Measurements from ENCODE around the gene TAF13.

The TAF13 gene, protein sequence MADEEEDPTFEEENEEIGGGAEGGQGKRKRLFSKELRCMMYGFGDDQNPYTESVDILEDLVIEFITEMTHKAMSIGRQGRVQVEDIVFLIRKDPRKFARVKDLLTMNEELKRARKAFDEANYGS

DNA sequence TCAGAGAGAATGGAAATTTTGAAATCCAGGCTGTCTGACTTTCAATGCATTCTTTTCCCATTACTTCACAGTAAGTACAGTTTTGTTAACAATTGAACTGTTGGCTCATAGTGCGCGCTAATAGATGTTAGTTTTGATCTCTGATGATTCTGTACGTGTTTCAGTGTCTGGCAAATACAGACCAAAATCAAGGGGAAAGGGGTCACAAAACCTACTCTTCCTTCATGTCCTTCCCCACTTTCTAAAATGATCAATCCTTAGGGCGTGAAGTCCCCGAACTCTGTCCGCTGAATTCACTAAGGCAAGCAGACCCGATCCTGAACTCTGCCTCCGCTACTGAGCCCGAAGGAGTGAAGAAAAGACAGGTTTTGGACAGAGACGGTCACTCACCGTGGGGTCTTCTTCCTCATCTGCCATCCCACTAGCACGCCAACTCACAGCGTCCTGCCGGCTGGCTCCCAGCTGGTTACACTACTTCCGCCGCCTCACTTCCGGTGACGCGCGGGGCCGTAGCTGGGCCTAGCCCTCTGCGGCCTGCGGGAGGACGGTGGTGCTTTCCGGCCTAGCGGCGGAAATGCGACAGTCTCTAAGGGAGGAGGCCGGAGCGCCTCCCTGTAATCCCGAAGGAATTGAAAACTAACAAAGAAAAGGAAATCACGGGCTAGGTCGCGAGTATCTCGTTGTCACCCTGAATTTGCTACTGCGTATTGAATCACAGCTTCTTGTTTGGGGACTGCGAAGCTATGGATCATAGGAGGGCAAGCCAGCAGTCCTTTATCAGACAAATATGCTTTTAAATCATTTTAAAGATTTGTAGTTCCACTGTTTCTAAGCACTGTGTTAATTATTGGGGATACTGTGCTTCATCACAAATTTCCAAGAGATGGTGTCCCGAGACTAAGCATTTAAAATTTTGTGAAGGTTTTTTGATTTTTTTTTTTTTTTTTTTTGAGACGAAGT, at the start of gene TAF13:
Gene TAF13, minus strand, starts transcription at position 473 of the 960 bp plus-strand sequence. Its CDS starts 56 bp downstream, at position 417.
- Histone ChIP-seq H3K4me1 (ENCODE audit: control insufficient read depth, insufficient read depth, low read length) (no peaks in the 10 kb centered on the region; the same call in 1 of the 2 replicates), H3K9me3 (ENCODE audit: control insufficient read depth, insufficient read depth, low read length) (no peaks in the 10 kb centered on the region), H3K4me3 (ENCODE audit: low read length) (peak within 1 kb of the TSS; percentile 97; the same call in 1 of the 2 replicates), H3K27ac (ENCODE audit: low read length) (no peak within 1 kb of the TSS), H3K27me3 (ENCODE audit: control insufficient read depth, insufficient read depth, low read length) (no peaks in the 10 kb centered on the region), H3K36me3 (ENCODE audit: control insufficient read depth, insufficient read depth, low read length) (peaks cover 7% of the 10 kb centered on the region; the same call in 1 of the 2 replicates)
- no peak for DNase-seq (ENCODE audit: low read depth, low spot score)
- WGBS (ENCODE audit: insufficient coverage, insufficient read length), result no CpG with 5 or more reads among the region's 39 CpGs

GRCh38 chr1:109120356-109120755, 44.6 kb upstream of the TAF13 start:
- Histone ChIP-seq H3K27ac (ENCODE audit: low read length) (no peak overlapping the region), H3K27me3 (ENCODE audit: control insufficient read depth, insufficient read depth, low read length) (peaks cover 1% of the 10 kb centered on the region; the same call in 1 of the 2 replicates), H3K9me3 (ENCODE audit: control insufficient read depth, insufficient read depth, low read length) (no peaks in the 10 kb centered on the region), H3K36me3 (ENCODE audit: control insufficient read depth, insufficient read depth, low read length) (no peaks in the 10 kb centered on the region), H3K4me1 (ENCODE audit: control insufficient read depth, insufficient read depth, low read length) (no peaks in the 10 kb centered on the region), H3K4me3 (ENCODE audit: low read length) (no peak overlapping the region)
- DNase-seq (ENCODE audit: low read depth, low spot score), result no peak
- WGBS (ENCODE audit: insufficient coverage, insufficient read length), result no CpG with 5 or more reads among the region's 5 CpGs

DNA sequence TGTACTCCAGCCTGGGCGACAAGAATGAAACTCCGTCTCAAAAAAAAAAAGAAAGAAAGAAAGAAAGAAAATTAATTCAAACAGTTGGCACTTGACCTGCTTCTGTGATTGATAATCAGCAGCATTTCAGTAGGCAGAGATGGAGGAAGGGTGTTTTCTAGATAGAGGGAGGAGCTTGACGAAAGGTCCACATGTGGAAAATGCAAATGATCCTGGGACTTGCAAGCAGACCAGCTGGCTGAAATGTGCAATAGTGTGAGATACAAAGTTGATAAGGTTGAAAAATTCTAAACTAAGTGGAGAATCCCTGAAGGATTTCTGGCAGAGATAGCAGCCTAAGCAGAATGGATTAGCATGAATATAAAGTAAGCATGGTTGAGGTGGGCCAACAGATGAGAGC, 42.3 kb upstream of the TAF13 start:
- Histone ChIP-seq H3K4me3 (ENCODE audit: low read length) (no peak overlapping the region), H3K36me3 (ENCODE audit: control insufficient read depth, insufficient read depth, low read length) (no peaks in the 10 kb centered on the region), H3K27me3 (ENCODE audit: control insufficient read depth, insufficient read depth, low read length) (peaks cover 17% of the 10 kb centered on the region), H3K9me3 (ENCODE audit: control insufficient read depth, insufficient read depth, low read length) (no peaks in the 10 kb centered on the region), H3K4me1 (ENCODE audit: control insufficient read depth, insufficient read depth, low read length) (no peaks in the 10 kb centered on the region), H3K27ac (ENCODE audit: low read length) (no peak overlapping the region)
- no peak for DNase-seq (ENCODE audit: low read depth, low spot score)
- no CpG with 5 or more reads among the region's 3 CpGs for WGBS (ENCODE audit: insufficient coverage, insufficient read length)

DNA sequence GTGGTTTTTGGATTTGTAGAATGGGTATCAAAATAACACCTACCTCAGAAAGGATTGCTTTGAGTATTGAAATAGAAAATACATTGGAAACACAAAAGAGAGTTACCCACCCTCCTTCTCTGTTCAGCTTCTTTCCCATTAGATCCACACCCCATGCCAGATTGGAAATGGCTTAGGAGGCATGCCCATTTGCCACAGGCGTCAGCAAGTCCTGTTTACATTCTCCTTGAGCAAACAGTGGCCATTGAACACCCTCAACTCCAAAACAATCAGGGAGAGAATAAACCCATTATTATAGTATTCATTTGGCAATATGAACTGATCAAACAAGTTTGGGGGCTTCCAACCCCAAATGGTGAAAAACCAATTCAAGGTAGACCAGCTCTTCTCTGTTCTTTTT, 40.5 kb upstream of the TAF13 start:
- no CpG with 5 or more reads among the region's 1 CpG for WGBS (ENCODE audit: insufficient coverage, insufficient read length)
- Histone ChIP-seq H3K36me3 (ENCODE audit: control insufficient read depth, insufficient read depth, low read length) (no peaks in the 10 kb centered on the region), H3K4me1 (ENCODE audit: control insufficient read depth, insufficient read depth, low read length) (no peaks in the 10 kb centered on the region), H3K9me3 (ENCODE audit: control insufficient read depth, insufficient read depth, low read length) (no peaks in the 10 kb centered on the region), H3K4me3 (ENCODE audit: low read length) (no peak overlapping the region), H3K27ac (ENCODE audit: low read length) (no peak overlapping the region), H3K27me3 (ENCODE audit: control insufficient read depth, insufficient read depth, low read length) (peaks cover 20% of the 10 kb centered on the region)
- DNase-seq (ENCODE audit: low read depth, low spot score), result no peak

GRCh38 chr1:109115685-109116084, 39.9 kb upstream of the TAF13 start:
- Histone ChIP-seq H3K36me3 (ENCODE audit: control insufficient read depth, insufficient read depth, low read length) (no peaks in the 10 kb centered on the region), H3K27me3 (ENCODE audit: control insufficient read depth, insufficient read depth, low read length) (peaks cover 20% of the 10 kb centered on the region), H3K4me1 (ENCODE audit: control insufficient read depth, insufficient read depth, low read length) (no peaks in the 10 kb centered on the region), H3K27ac (ENCODE audit: low read length) (no peak overlapping the region), H3K4me3 (ENCODE audit: low read length) (no peak overlapping the region), H3K9me3 (ENCODE audit: control insufficient read depth, insufficient read depth, low read length) (no peaks in the 10 kb centered on the region)
- DNase-seq (ENCODE audit: low read depth, low spot score), result no peak
- WGBS (ENCODE audit: insufficient coverage, insufficient read length), result no CpG with 5 or more reads among the region's 2 CpGs

DNA sequence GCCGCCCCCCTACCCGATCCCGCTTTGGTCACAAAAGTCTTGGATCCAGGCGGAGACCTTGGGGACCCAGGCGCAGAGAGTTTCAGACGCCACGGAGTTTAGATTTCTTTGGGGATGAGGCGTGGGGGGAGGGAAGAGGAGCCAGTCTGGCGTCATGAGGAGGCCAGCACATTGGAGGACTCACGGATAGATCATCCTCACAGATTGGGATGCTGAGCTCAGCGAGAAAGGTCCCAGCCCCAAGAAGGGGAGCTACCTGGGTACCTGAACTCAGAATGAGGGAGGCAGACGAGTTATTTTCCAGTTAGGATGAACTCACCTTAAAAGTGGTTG, 38.5 kb upstream of the TAF13 start:
- no peaks in the 10 kb centered on the region for H3K4me1 ChIP-seq (ENCODE audit: control insufficient read depth, insufficient read depth, low read length)
- DNase-seq (ENCODE audit: low read depth, low spot score), result no peak
- H3K4me3 ChIP-seq (ENCODE audit: low read length), result peak overlapping the region; percentile 63; the same call in 1 of the 2 replicates
- WGBS (ENCODE audit: insufficient coverage, insufficient read length), result no CpG with 5 or more reads among the region's 12 CpGs
- no peak overlapping the region for H3K27ac ChIP-seq (ENCODE audit: low read length)
- peaks cover 20% of the 10 kb centered on the region for H3K27me3 ChIP-seq (ENCODE audit: control insufficient read depth, insufficient read depth, low read length)
- no peaks in the 10 kb centered on the region for H3K36me3 ChIP-seq (ENCODE audit: control insufficient read depth, insufficient read depth, low read length)
- H3K9me3 ChIP-seq (ENCODE audit: control insufficient read depth, insufficient read depth, low read length), result no peaks in the 10 kb centered on the region

DNA sequence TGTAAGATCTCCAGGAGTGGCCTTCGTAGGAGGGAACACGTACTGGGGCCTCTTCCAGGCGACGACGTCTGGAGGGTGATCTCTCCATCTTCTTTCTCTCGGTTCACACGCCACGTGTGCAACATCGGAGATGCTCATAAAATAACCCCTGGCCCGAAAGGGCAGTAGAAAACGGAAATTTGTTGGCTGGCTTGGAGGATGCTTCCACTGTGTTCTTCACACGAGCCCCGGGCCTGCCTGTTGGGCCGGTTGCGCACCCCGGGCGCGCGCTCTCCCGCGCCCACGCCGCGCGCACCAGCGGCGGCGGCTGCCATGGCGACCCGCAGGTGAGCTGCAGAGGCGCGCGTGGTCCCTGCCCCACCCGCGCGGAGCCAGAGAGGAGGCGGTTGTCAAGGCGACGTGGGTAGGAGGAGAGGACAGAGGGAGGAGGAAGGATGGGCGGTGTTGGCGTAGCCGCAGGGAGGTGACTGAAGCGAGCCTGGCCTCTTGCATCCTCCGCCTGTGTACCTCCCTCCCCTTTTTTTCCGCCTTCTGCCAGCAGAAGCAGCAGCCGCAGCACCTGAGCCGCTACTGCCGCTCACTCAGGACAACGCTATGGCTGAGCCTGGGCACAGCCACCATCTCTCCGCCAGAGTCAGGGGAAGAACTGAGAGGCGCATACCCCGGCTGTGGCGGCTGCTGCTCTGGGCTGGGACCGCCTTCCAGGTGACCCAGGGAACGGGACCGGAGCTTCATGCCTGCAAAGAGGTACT, 38.0 kb upstream of the TAF13 start, which contains the start of gene ELAPOR1:
Gene ELAPOR1, plus strand, starts transcription at position 526 of the 752 bp plus-strand sequence. Its CDS starts 69 bp downstream, at position 595.
- Histone ChIP-seq H3K27ac (ENCODE audit: low read length) (no peak within 1 kb of the TSS), H3K27me3 (ENCODE audit: control insufficient read depth, insufficient read depth, low read length) (peaks cover 20% of the 10 kb centered on the region), H3K36me3 (ENCODE audit: control insufficient read depth, insufficient read depth, low read length) (no peaks in the 10 kb centered on the region), H3K4me1 (ENCODE audit: control insufficient read depth, insufficient read depth, low read length) (no peaks in the 10 kb centered on the region), H3K4me3 (ENCODE audit: low read length) (peak within 1 kb of the TSS; percentile 63), H3K9me3 (ENCODE audit: control insufficient read depth, insufficient read depth, low read length) (no peaks in the 10 kb centered on the region)
- DNase-seq (ENCODE audit: low read depth, low spot score), result no peak
- WGBS (ENCODE audit: insufficient coverage, insufficient read length), result no CpG with 5 or more reads among the region's 56 CpGs

DNA sequence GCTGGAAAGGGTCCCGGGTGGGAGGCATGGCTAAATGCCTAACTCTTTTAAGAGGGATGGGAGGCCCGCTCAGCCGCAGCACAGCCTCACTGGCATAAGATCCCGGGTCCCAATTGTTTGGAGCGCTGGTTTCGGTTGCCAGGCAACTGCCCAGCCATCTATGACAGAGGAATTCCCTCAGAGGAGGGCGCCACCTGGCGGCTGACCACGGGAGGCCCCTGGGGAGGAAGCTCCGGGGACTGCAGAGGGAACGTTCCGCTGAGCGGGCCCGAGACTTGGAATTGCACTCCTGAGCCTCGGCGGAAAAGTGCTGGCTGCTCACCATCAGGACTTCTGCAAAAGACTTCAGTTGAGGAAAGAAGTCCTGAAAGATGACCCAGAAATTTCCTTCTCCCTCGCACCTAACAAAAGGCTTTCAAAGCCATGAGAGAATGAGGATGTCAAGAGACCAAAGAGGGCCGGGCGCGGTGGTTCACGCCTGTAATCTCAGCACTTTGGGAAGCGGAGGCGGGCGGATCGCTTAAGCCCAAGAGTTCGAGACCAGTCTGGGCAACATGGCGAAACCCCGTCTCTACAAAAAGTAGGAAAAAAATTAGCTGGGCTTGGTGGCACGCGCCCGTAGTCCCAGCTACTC, 37.0 kb upstream of the TAF13 start:
- Histone ChIP-seq H3K36me3 (ENCODE audit: control insufficient read depth, insufficient read depth, low read length) (no peaks in the 10 kb centered on the region), H3K9me3 (ENCODE audit: control insufficient read depth, insufficient read depth, low read length) (no peaks in the 10 kb centered on the region), H3K27me3 (ENCODE audit: control insufficient read depth, insufficient read depth, low read length) (peaks cover 20% of the 10 kb centered on the region), H3K4me1 (ENCODE audit: control insufficient read depth, insufficient read depth, low read length) (no peaks in the 10 kb centered on the region), H3K27ac (ENCODE audit: low read length) (no peak overlapping the region), H3K4me3 (ENCODE audit: low read length) (peak overlapping the region; percentile 2; the same call in 1 of the 2 replicates)
- DNase-seq (ENCODE audit: low read depth, low spot score), result peak; percentile 96
- no CpG with 5 or more reads among the region's 31 CpGs for WGBS (ENCODE audit: insufficient coverage, insufficient read length)

DNA sequence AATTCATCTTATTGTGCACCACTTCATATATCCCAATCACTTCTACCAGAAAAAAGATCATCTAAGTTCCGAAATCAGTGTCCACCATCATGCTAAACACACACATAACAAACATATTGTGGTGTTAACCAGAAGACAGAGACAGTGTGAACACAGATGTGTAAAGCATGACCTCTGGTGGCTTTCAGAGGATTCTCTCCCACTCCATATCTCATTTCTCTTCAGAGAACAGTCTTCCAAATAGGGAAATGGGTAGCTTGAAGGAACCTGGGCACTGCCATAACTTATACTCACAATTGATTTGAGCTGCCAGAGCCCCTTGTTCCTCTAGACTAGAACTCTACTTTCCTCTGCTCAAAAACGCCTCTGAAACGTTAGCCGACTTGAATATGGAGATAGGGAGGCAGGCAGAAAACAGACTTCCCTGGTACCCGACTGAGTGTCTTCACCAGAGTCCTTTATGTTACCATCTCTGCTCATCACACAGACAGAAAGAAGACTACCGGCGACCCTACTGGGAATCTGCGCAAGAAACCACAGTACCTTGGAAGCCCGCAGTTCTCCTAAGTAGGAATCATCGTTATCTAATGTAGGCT, 36.4 kb upstream of the TAF13 start:
- WGBS (ENCODE audit: insufficient coverage, insufficient read length), result no CpG with 5 or more reads among the region's 10 CpGs
- DNase-seq (ENCODE audit: low read depth, low spot score), result no peak
- H3K27ac ChIP-seq (ENCODE audit: low read length), result no peak overlapping the region
- no peaks in the 10 kb centered on the region for H3K4me1 ChIP-seq (ENCODE audit: control insufficient read depth, insufficient read depth, low read length)
- H3K4me3 ChIP-seq (ENCODE audit: low read length), result no peak overlapping the region
- peaks cover 20% of the 10 kb centered on the region for H3K27me3 ChIP-seq (ENCODE audit: control insufficient read depth, insufficient read depth, low read length)
- H3K36me3 ChIP-seq (ENCODE audit: control insufficient read depth, insufficient read depth, low read length), result no peaks in the 10 kb centered on the region
- H3K9me3 ChIP-seq (ENCODE audit: control insufficient read depth, insufficient read depth, low read length), result no peaks in the 10 kb centered on the region
